HCT116 (cell line): ENCODE results near the gene PRKN. TPM values are rescaled to one million over a fixed set of nuclear protein-coding genes. Genes with fewer than 3 reads are reported as not detected.

Source experiments
- ATAC-seq: fragments of 200-7000 bp; cut with Tn5 transposase; 2 replicates; pipeline ENCODE4 v1.9.1; 2020; ENCODE audit warnings: mild to moderate bottlenecking, moderate library complexity
- BruUV-seq: library from RNA; stranded (reverse); fragments of 400-500 nt; replicated peaks from 2 replicates; lab custom pipeline; 2021; lab: Mats Ljungman, UMichigan
- CTCF ChIA-PET: fragments of 300-600 bp; sonication (Branson Sonifier 250); formaldehyde crosslinking; loops from one replicate; lab custom pipeline; 2021; ENCODE audit warnings: antibody characterized with exemption; lab: Charles Lee
- POLR2A ChIA-PET: fragments of 300-600, 350-600 bp; sonication (Branson Sonifier 250); formaldehyde crosslinking; loops from one replicate; lab custom pipeline; 2021; ENCODE audit warnings: antibody characterized with exemption; lab: Charles Lee
- RAD21 ChIA-PET, 2 experiments: fragments of 300-600 bp; sonication (Branson Sonifier 250); formaldehyde crosslinking; loops; one replicate each; lab custom pipeline; 2023; ENCODE audit warnings: low total read pairs in 2 of 2; ENCODE audit not compliant: uncharacterized antibody in 2 of 2, unreplicated experiment in 2 of 2, low non-redundant PET in 1 of 2; lab: Charles Lee
- DNase-seq: peaks from one replicate; pipeline ENCODE4 v3.0.0-alpha.2; 2010; ENCODE audit warnings: low read depth, low spot score
- H2AFZ ChIP-seq: fragments of 200-600 bp; shearing (Covaris generic), sonication (generic); 2 replicates; pipeline ENCODE4 v1.6.1; 2017; ENCODE audit warnings: low read depth, mixed run types, mixed read lengths, antibody characterized with exemption, low read length; ENCODE audit not compliant: poor library complexity, severe bottlenecking
- H3K27ac ChIP-seq: 2 replicates; pipeline ENCODE4 v1.5.1; 2012; ENCODE audit warnings: low read depth, low read length
- H3K27me3 ChIP-seq: fragments of 200-600 bp; sonication (generic); 2 replicates; pipeline ENCODE4 v1.6.1; 2016; ENCODE audit warnings: mixed run types, low read length, mixed read lengths; ENCODE audit not compliant: insufficient read depth
- H3K36me3 ChIP-seq, 2 experiments: fragments of 200-500 bp in 1 of 2; fragments of 200-600 bp in 1 of 2; sonication (Bioruptor generic) in 1 of 2; sonication (generic) in 1 of 2; 2 replicates each; pipeline versions ENCODE4 v1.5.1 to v1.6.1; 2014 to 2016; ENCODE audit warnings: low read length in 2 of 2, inconsistent platforms in 1 of 2, mixed read lengths in 1 of 2, mixed run types in 1 of 2; ENCODE audit not compliant: insufficient read depth in 2 of 2, control insufficient read depth in 1 of 2
- H3K4me1 ChIP-seq, 2 experiments: fragments of 200-600 bp in 1 of 2; sonication (generic) in 1 of 2; 2 replicates each; pipeline versions ENCODE4 v1.5.1 to v1.6.1; 2012 to 2017; ENCODE audit warnings: low read length in 2 of 2, inconsistent platforms in 1 of 2, mild to moderate bottlenecking in 1 of 2, mixed read lengths in 1 of 2, mixed run types in 1 of 2, moderate library complexity in 1 of 2; ENCODE audit not compliant: insufficient read depth in 2 of 2, control insufficient read depth in 1 of 2
- H3K4me2 ChIP-seq: fragments of 200-600 bp; sonication (generic); 2 replicates; pipeline ENCODE4 v1.6.1; 2017; ENCODE audit warnings: mixed run types, low read length, mixed read lengths
- H3K4me3 ChIP-seq, 2 experiments: fragments of 200-600 bp in 1 of 2; sonication (generic) in 1 of 2; replicated peaks in 1 of 2; 2 replicates each; pipeline ENCODE4 v1.5.1; 2011 to 2016; ENCODE audit warnings: low read length in 2 of 2, control low read depth in 1 of 2, low read depth in 1 of 2, mild to moderate bottlenecking in 1 of 2, mixed read lengths in 1 of 2, mixed run types in 1 of 2
- H3K79me2 ChIP-seq: fragments of 200-600 bp; sonication (generic); 2 replicates; pipeline ENCODE4 v1.6.1; 2017; ENCODE audit warnings: mild to moderate bottlenecking, mixed run types, low read length, moderate library complexity, mixed read lengths; ENCODE audit not compliant: insufficient read depth
- H3K9ac ChIP-seq: fragments of 200-600 bp; sonication (generic); 2 replicates; pipeline ENCODE4 v1.6.1; 2016; ENCODE audit warnings: low read length, mixed read lengths
- H3K9me2 ChIP-seq: fragments of 200-600 bp; sonication (generic), shearing (Covaris generic); 2 replicates; pipeline ENCODE4 v1.6.1; 2017; ENCODE audit warnings: mixed run types, mild to moderate bottlenecking, moderate library complexity; ENCODE audit not compliant: insufficient read depth
- H3K9me3 ChIP-seq, 2 experiments: fragments of 200-500 bp in 1 of 2; fragments of 200-600 bp in 1 of 2; sonication (Bioruptor generic) in 1 of 2; sonication (generic) in 1 of 2; 2 replicates each; pipeline ENCODE4 v1.6.1; 2014 to 2017; ENCODE audit warnings: low read length in 2 of 2, mixed read lengths in 2 of 2, inconsistent platforms in 1 of 2, low read depth in 1 of 2, mild to moderate bottlenecking in 1 of 2, mixed run types in 1 of 2, moderate library complexity in 1 of 2; ENCODE audit not compliant: control insufficient read depth in 1 of 2, insufficient read depth in 1 of 2
- H4K20me1 ChIP-seq: fragments of 200-600 bp; sonication (generic), shearing (Covaris generic); 2 replicates; pipeline ENCODE4 v1.6.1; 2017; ENCODE audit warnings: mixed run types, mild to moderate bottlenecking, moderate library complexity; ENCODE audit not compliant: insufficient read depth
- CEBPB ChIP-seq: IDR thresholded peaks from 2 replicates; pipeline ENCODE4 v1.6.1; 2012; ENCODE audit warnings: low read depth
- EGR1 ChIP-seq: IDR thresholded peaks from 2 replicates; pipeline ENCODE4 v1.6.1; 2012; ENCODE audit warnings: low read depth
- EZH2 ChIP-seq: fragments of 200-600 bp; sonication (generic); IDR thresholded peaks from 2 replicates; pipeline ENCODE4 v1.6.1; 2017; ENCODE audit warnings: antibody characterized with exemption, mixed run types
- JUND ChIP-seq: IDR thresholded peaks from 2 replicates; pipeline ENCODE4 v1.6.1; 2012
- MAX ChIP-seq: IDR thresholded peaks from 2 replicates; pipeline ENCODE4 v1.6.1; 2012
- POLR2A ChIP-seq: IDR thresholded peaks from 2 replicates; pipeline ENCODE4 v1.7.0; 2011; ENCODE audit warnings: borderline replicate concordance; ENCODE audit not compliant: insufficient read depth, insufficient read length; ENCODE audit errors: extremely low read depth
- REST ChIP-seq: IDR thresholded peaks from 2 replicates; pipeline ENCODE4 v1.6.1; 2012; ENCODE audit warnings: low read depth
- SIN3A ChIP-seq: IDR thresholded peaks from 2 replicates; pipeline ENCODE4 v1.6.1; 2012; ENCODE audit warnings: low read depth
- SP1 ChIP-seq: IDR thresholded peaks from 2 replicates; pipeline ENCODE4 v1.6.1; 2012; ENCODE audit warnings: low read depth
- SRF ChIP-seq: IDR thresholded peaks from 2 replicates; pipeline ENCODE4 v1.6.1; 2012; ENCODE audit warnings: low read depth
- ZBTB33 ChIP-seq: IDR thresholded peaks from 2 replicates; pipeline ENCODE4 v1.6.1; 2011; ENCODE audit warnings: mild to moderate bottlenecking, low read length, moderate library complexity; ENCODE audit not compliant: insufficient replicate concordance; ENCODE audit errors: extremely low read depth
- ZNF274 ChIP-seq: fragments of 200-500 bp; sonication (Bioruptor generic); IDR thresholded peaks from 2 replicates; pipeline ENCODE4 v1.6.1; 2014; ENCODE audit warnings: mild to moderate bottlenecking, low read depth, low read length, inconsistent platforms
- intact Hi-C: fragments of 100-400 bp; cut with micrococcal nuclease; formaldehyde crosslinking; loops from 2 replicates; pipeline ENCODE4 v1.10.0; 2022
- total RNA-seq: library from RNA; stranded (reverse); gene quantifications from one replicate; pipeline ENCODE4 v1.2.1, GENCODE V29; 2021; ENCODE audit not compliant: unreplicated experiment

Gene PRKN
- total RNA-seq, 1 experiment from 2014 or later, result 2.6 TPM

- no peaks in the 10 kb centered on the region for H3K27me3 ChIP-seq
- BruUV-seq, result no TSS peak
- H3K9me3 ChIP-seq, result no peaks in the 10 kb centered on the region
- no peaks in the 10 kb centered on the region for H4K20me1 ChIP-seq
- H3K27ac ChIP-seq, result no peak overlapping the region
- ChIA-PET CTCF (interaction anchor here (3.9 kb wide), 1 partner anchor 18 kb away, joined by 16 read pairs; no protein-coding TSS in a partner anchor), RAD21 (no interaction called here), POLR2A (no interaction called here)
- no peak overlapping the region for H2AFZ ChIP-seq
- H3K4me1 ChIP-seq, result peaks cover 14 to 34% of the 10 kb centered on the region in 2 experiments; a peak in 3 of 4 replicates
- no peaks in the 10 kb centered on the region for H3K36me3 ChIP-seq
- ATAC-seq, result no peak
- H3K4me2 ChIP-seq, result no peak overlapping the region
- no peaks in the 10 kb centered on the region for H3K9me2 ChIP-seq
- intact Hi-C loops, result no loop called here
- H3K79me2 ChIP-seq, result no peaks in the 10 kb centered on the region
- no peak overlapping the region for H3K4me3 ChIP-seq
- H3K9ac ChIP-seq, result no peak overlapping the region
- DNase-seq, result no peak
- TF ChIP-seq SP1, result no peak
- no peak for TF ChIP-seq ZNF274
- no peak for TF ChIP-seq ZBTB33
- no peak for TF ChIP-seq SIN3A
- no peak for TF ChIP-seq MAX
- TF ChIP-seq SRF, result no peak
- TF ChIP-seq REST, result no peak
- no peak for TF ChIP-seq POLR2A
- no peak for TF ChIP-seq EGR1
- no peak for TF ChIP-seq JUND
- TF ChIP-seq CEBPB, result no peak
- no peak for TF ChIP-seq EZH2
These were observed 1291.3 kb downstream of the PRKN start for GRCh38 chr6:161436106-161436876.
